ENCODE data around the gene LRRN2.
"Not testable (repeated sequence)": the region's sequence is repeated elsewhere in the genome, so short reads cannot be mapped to it uniquely, and the experiment has no call there.

LRRN2 gene

GRCh38 chr1:204685236-204686006 lies at the start of gene LRRN2:
TSS of gene LRRN2 (minus strand) at chr1:204685738. CDS start at chr1:204619992, 65,746 bp downstream.
- DNase-seq (ENCODE audit: low read depth in 3 of 3, low spot score in 1 of 3), result no peak

- DNase-seq (ENCODE audit: low read depth in 3 of 3, low spot score in 1 of 3), result no peak
These were observed 49.5 kb upstream of the LRRN2 start for GRCh38 chr1:204735042-204735441.

DNA sequence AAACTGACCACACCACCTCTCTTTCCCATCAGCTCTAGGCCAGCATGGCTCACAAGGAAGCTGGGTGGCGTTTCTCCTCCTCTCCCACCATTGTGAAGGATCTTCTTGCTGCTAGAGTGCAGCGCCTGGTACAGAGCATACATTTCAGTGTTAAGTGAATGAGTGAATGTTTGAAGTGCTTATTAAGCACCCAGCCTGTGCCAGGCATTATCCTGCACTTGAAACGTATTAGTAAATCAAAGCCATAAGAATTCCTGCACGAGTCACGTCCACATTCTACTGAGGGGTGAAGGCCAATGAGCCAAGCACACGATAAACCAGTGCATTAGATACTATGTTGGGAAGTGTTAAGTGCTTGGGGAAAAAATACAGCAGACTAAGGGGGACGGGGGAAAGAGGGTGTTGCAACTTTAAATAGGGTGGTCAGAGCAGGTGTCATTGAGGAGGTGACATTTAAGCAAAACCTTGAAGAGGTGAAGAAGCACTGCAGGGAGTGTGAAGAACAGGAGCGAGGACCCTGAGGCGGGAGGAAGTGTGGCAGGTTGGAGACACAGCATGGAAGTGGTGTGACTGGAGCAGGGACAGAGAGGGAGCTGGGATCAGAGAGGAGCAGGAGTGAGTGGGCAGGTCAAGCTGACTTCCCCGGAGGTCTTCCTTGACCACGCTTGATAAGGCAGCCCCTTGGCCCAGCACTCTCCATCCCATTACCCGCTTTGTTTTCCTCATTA lies 48.5 kb upstream of the LRRN2 start:
- no peak for DNase-seq (ENCODE audit: low read depth in 3 of 3, low spot score in 1 of 3)

GRCh38 chr1:204733289-204733688 lies 47.8 kb upstream of the LRRN2 start:
- DNase-seq (ENCODE audit: low read depth in 3 of 3, low spot score in 1 of 3), result no peak

DNA sequence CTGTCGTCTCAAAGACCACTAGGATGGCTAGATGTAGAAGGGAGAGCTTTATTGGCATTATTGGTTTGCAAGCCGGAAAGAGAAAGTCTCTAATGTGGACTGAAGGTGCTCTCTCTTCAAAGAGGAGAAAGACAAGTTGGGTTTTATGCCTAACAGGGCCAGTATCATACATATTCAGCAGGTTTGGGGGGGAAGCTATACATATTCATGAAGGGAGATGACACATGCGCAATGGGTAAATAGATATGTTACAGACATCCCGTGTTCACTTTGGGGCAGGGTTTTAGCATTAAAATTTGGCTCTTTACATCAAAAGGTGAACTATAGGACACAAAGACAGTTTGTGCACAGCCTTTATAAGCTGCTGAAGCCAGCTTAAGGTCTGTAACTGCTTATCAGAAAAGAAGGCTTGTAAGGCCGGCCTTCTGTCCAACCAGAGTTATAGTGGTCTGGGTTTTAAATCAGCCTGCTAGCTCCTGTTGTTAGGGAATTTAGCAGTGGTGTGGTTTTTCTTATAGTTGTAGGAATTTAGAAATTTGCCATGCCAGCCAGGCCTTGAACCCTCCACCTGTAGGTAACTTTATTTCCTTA lies 46.5 kb upstream of the LRRN2 start:
- DNase-seq (ENCODE audit: low read depth in 3 of 3, low spot score in 1 of 3), result no peak

DNA sequence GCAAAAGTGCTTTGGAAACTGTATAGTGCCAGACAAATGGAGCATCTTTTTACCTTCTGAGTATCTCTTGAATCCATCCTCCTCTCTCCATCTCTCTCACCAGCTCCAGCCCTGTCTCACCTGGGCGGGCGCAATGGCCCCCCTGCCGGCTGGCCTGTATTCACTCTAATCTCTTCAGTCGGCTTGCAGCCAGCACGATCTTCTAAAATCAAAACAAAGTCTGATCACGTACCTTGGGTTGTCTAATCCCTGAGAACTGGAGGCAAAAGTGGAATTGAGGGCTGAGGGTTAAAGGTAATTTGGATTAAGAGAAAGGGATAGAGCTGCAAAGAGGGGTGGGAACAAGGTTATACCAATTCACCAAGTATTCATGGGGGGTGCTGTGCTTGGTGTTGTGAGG lies 46.0 kb upstream of the LRRN2 start:
- no peak for DNase-seq (ENCODE audit: low read depth in 3 of 3, low spot score in 1 of 3)

GRCh38 chr1:204730826-204731459 lies 45.4 kb upstream of the LRRN2 start:
- no peak for DNase-seq (ENCODE audit: low read depth in 3 of 3, low spot score in 1 of 3)

DNA sequence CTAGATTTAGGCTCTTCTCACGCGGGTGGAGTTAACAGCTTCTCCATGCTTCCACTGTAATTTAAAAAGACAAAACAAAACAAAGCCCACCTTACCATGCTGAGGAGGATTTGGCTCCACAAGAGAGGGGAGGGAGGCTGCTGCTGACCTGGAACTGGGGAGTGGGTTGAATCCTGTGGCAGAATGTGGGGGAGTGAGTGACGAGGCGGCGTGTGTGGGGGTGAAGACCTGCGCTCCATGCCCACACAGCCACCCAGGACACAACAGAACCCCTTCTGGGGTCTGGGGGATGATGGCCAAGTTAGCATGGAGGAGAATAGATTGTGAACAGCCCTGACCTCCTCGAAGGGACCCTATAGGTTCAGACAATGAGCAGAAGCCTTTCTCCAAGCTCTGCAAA lies 44.0 kb upstream of the LRRN2 start:
- DNase-seq (ENCODE audit: low read depth in 3 of 3, low spot score in 1 of 3), result no peak

- no peak for DNase-seq (ENCODE audit: low read depth in 3 of 3, low spot score in 1 of 3)
These were observed 42.9 kb upstream of the LRRN2 start for GRCh38 chr1:204728456-204728855.

GRCh38 chr1:204728045-204728444 lies 42.5 kb upstream of the LRRN2 start:
- no peak for DNase-seq (ENCODE audit: low read depth in 3 of 3, low spot score in 1 of 3)

- not testable (repeated sequence) for DNase-seq (ENCODE audit: low read depth in 3 of 3, low spot score in 1 of 3)
These were observed 41.9 kb upstream of the LRRN2 start for GRCh38 chr1:204727438-204727837.

DNA sequence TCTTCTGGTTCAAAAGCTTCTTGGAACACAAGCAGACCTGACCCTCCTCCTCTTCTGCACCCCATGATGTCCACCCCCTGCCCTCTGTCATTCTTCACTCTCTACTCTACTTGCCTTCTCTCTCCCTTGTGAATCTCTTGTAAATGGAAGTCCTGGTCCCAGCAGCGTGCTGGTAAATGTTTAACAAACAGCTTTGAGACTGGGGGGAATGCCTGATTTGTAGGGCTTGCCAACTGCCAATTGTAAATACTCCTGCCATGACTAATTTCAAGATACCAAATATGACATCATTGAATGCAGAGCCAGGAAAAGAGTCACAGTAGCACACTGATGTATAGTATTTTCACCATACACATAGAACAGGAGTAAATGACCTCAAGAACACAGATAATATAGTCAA lies 40.9 kb upstream of the LRRN2 start:
- no peak for DNase-seq (ENCODE audit: low read depth in 3 of 3, low spot score in 1 of 3)

- DNase-seq (ENCODE audit: low read depth in 3 of 3, low spot score in 1 of 3), result no peak
These were observed 40.4 kb upstream of the LRRN2 start for GRCh38 chr1:204725821-204726448.

GRCh38 chr1:204723131-204723787 lies 37.7 kb upstream of the LRRN2 start:
- DNase-seq (ENCODE audit: low read depth in 3 of 3, low spot score in 1 of 3), result no peak

- no peak for DNase-seq (ENCODE audit: low read depth in 3 of 3, low spot score in 1 of 3)
These were observed 36.0 kb upstream of the LRRN2 start for GRCh38 chr1:204721373-204722055.

GRCh38 chr1:204716660-204717059 lies 31.1 kb upstream of the LRRN2 start:
- no peak for DNase-seq (ENCODE audit: low read depth in 3 of 3, low spot score in 1 of 3)

- no peak for DNase-seq (ENCODE audit: low read depth in 3 of 3, low spot score in 1 of 3)
These were observed 29.4 kb upstream of the LRRN2 start for GRCh38 chr1:204714861-204715511.

GRCh38 chr1:204714194-204714860 lies 28.8 kb upstream of the LRRN2 start:
- DNase-seq (ENCODE audit: low read depth in 3 of 3, low spot score in 1 of 3), result no peak

DNA sequence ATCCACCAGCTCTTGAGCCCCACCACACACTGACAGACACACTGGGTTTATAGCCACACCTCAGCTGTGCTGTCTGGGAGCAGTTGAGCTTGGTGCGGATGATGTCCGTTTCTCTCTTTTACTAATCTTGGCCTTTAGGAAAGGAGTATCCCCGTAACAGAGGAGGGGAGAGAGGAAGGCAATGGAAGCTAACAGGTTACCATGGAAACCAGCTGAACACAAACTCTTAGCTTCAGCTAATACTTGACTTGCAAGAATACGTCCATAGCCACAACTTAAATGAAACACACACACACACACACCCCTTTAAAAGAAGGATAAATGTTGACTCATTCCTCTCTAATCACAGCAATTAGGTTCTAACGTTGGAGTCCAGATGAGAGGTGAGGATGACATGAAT lies 28.0 kb upstream of the LRRN2 start:
- no peak for DNase-seq (ENCODE audit: low read depth in 3 of 3, low spot score in 1 of 3)
